Stimulated activated CD8-positive, alpha-beta memory T cell treated with anti-CD3 and anti-CD28 coated beads, Interleukin-4, amount 100 ng/mL, for 24 hours (primary cell): ENCODE results near the gene RAPGEF2.
A peak's percentile ranks its signal among the peaks of the same experiment; 100 is the strongest.
"Not testable (repeated sequence)": the region's sequence is repeated elsewhere in the genome, so short reads cannot be mapped to it uniquely, and the experiment has no call there.

ENCODE experiments used
- DNase-seq: peaks from one replicate; pipeline ENCODE4 v3.0.0-alpha.2; 2020; ENCODE audit warnings: low read depth

Gene RAPGEF2

GRCh38 chr4:159162576-159162975 is 59.7 kb downstream of the RAPGEF2 start:
- DNase-seq = no peak

GRCh38 chr4:159163521-159163920 is 60.6 kb downstream of the RAPGEF2 start:
- DNase-seq = no peak

- no peak for DNase-seq
These were observed 66.8 kb downstream of the RAPGEF2 start for GRCh38 chr4:159169404-159170302.

- no peak for DNase-seq
These were observed 68.4 kb downstream of the RAPGEF2 start for GRCh38 chr4:159171287-159171686.

- DNase-seq = no peak
These were observed 71.0 kb downstream of the RAPGEF2 start for GRCh38 chr4:159173886-159174285.

GRCh38 chr4:159174645-159175084 is 71.8 kb downstream of the RAPGEF2 start:
- no peak for DNase-seq

- DNase-seq = peak; percentile 11
These were observed 72.5 kb downstream of the RAPGEF2 start for GRCh38 chr4:159175085-159175988.

GRCh38 chr4:159175989-159176375 is 73.1 kb downstream of the RAPGEF2 start:
- DNase-seq = no peak

- DNase-seq = no peak
These were observed 74.6 kb downstream of the RAPGEF2 start for GRCh38 chr4:159177265-159178150.

- no peak for DNase-seq
These were observed 75.3 kb downstream of the RAPGEF2 start for GRCh38 chr4:159178151-159178546.

- DNase-seq = no peak
These were observed 76.4 kb downstream of the RAPGEF2 start for GRCh38 chr4:159178979-159179969.

GRCh38 chr4:159183885-159184605 is 81.2 kb downstream of the RAPGEF2 start:
- DNase-seq = not testable (repeated sequence)

- DNase-seq = no peak
These were observed 82.7 kb downstream of the RAPGEF2 start for GRCh38 chr4:159185591-159186023.

- no peak for DNase-seq
These were observed 85.8 kb downstream of the RAPGEF2 start for GRCh38 chr4:159188646-159189045.

GRCh38 chr4:159190651-159191050 is 87.8 kb downstream of the RAPGEF2 start:
- DNase-seq = no peak

- DNase-seq = no peak
These were observed 89.1 kb downstream of the RAPGEF2 start for GRCh38 chr4:159191989-159192388.

GRCh38 chr4:159193046-159193620 is 90.3 kb downstream of the RAPGEF2 start:
- no peak for DNase-seq

- no peak for DNase-seq
These were observed 92.5 kb downstream of the RAPGEF2 start for GRCh38 chr4:159195361-159195769.

GRCh38 chr4:159197260-159197884 is 94.5 kb downstream of the RAPGEF2 start:
- DNase-seq = no peak
